ENCODE measurements around the gene HOXA3.

The HOXA3 gene

GRCh38 chr7:27182285-27182841 is 30.0 kb upstream of the HOXA3 start:
- H3K27ac ChIP-seq (ENCODE audit: low read length), result no peak overlapping the region
- DNase-seq (ENCODE audit: low read depth, low spot score), result no peak
- H3K4me3 ChIP-seq (ENCODE audit: low read length), result no peak overlapping the region
- peaks cover 95% of the 10 kb centered on the region for H3K27me3 ChIP-seq (ENCODE audit: control insufficient read depth, insufficient read depth, low read length)
- peaks cover 3% of the 10 kb centered on the region for H3K4me1 ChIP-seq (ENCODE audit: control insufficient read depth, insufficient read depth, low read length)
- H3K36me3 ChIP-seq (ENCODE audit: control insufficient read depth, insufficient read depth, low read length), result no peaks in the 10 kb centered on the region
- WGBS (ENCODE audit: insufficient coverage, insufficient read length), result no CpG with 5 or more reads among the region's 4 CpGs
- H3K9me3 ChIP-seq (ENCODE audit: control insufficient read depth, insufficient read depth, low read length), result no peaks in the 10 kb centered on the region

DNA sequence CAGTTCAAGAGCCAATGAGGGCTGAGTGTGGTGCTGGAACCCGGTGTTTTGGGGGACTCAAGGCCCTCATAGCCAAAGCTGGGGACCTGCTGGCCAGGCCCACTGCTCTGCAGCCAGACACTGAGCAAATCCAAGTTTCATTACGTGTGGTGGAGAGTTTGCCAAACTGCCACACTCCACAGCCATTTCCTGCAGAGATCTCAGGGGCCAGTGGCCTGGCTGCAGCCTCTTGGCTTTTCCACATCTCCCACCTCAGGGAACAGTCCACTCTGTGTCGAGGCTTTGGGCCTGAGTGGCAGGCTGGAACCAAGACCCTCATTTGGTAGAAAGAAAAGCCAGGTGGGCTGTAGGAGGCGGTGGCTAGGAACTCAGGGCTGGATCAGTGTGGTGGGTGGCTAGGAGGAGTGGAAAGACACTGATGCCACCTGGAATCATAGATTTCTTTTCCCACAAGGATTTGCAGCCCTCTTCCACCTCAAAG is 29.5 kb upstream of the HOXA3 start:
- Histone ChIP-seq H3K27me3 (ENCODE audit: control insufficient read depth, insufficient read depth, low read length) (peaks cover 95% of the 10 kb centered on the region), H3K36me3 (ENCODE audit: control insufficient read depth, insufficient read depth, low read length) (no peaks in the 10 kb centered on the region), H3K4me3 (ENCODE audit: low read length) (no peak overlapping the region), H3K9me3 (ENCODE audit: control insufficient read depth, insufficient read depth, low read length) (no peaks in the 10 kb centered on the region), H3K27ac (ENCODE audit: low read length) (no peak overlapping the region), H3K4me1 (ENCODE audit: control insufficient read depth, insufficient read depth, low read length) (peaks cover 3% of the 10 kb centered on the region)
- DNase-seq (ENCODE audit: low read depth, low spot score), result no peak
- WGBS (ENCODE audit: insufficient coverage, insufficient read length), result no CpG with 5 or more reads among the region's 4 CpGs

- H3K4me1 ChIP-seq (ENCODE audit: control insufficient read depth, insufficient read depth, low read length), result peaks cover 3% of the 10 kb centered on the region
- H3K4me3 ChIP-seq (ENCODE audit: low read length), result no peak overlapping the region
- no peaks in the 10 kb centered on the region for H3K36me3 ChIP-seq (ENCODE audit: control insufficient read depth, insufficient read depth, low read length)
- no CpG with 5 or more reads among the region's 12 CpGs for WGBS (ENCODE audit: insufficient coverage, insufficient read length)
- no peak for DNase-seq (ENCODE audit: low read depth, low spot score)
- H3K27me3 ChIP-seq (ENCODE audit: control insufficient read depth, insufficient read depth, low read length), result peaks cover 97% of the 10 kb centered on the region
- H3K27ac ChIP-seq (ENCODE audit: low read length), result no peak overlapping the region
- H3K9me3 ChIP-seq (ENCODE audit: control insufficient read depth, insufficient read depth, low read length), result no peaks in the 10 kb centered on the region
Measured at GRCh38 chr7:27180431-27181420, 28.3 kb upstream of the HOXA3 start.

DNA sequence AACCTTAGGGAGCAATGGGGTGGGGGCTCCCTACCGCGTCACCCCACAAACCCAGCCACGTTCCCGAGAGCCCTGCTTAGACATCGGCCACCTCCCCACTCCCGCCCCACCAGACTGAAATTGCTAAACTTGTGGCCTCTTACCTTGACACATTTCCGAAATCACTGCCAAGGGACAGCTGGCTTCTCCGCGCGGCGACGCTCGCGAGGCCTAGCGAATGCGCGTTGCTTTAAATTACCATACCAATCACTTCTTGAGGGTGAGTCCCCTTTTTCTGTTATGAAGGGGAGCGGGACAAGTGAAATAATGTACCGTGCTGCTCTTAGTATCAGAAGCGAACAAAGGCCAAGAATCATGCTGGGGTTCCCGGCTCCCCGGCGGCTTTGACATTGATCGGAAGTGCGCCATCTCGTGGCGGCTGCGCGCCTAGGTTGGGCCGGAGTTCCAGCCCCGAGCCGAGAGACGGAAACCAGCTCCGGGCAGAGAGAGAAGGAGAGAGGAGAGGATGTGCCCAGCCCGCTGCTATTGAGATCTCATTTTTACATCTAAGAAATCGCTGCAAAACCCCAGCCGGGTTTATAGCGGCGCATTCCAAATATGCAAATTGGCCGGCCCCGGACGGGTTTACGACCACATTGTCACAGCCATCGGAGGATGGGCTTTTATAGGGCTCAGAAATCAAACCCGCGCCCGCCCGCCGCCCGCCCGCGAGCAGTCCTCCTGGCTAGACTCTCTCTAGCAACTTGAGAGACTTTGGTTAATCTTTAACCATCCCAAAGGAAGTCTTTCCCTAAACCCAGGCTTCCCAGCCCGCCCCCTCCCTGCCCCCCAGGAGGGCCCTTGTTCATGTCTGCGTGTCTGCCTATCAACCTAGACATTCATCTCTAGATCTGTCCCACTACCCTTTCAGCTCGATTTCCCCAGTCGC is 27.4 kb upstream of the HOXA3 start:
- Histone ChIP-seq H3K9me3 (ENCODE audit: control insufficient read depth, insufficient read depth, low read length) (no peaks in the 10 kb centered on the region), H3K27ac (ENCODE audit: low read length) (no peak overlapping the region), H3K27me3 (ENCODE audit: control insufficient read depth, insufficient read depth, low read length) (peaks cover 97% of the 10 kb centered on the region), H3K36me3 (ENCODE audit: control insufficient read depth, insufficient read depth, low read length) (no peaks in the 10 kb centered on the region), H3K4me1 (ENCODE audit: control insufficient read depth, insufficient read depth, low read length) (peaks cover 1% of the 10 kb centered on the region; the same call in 1 of the 2 replicates), H3K4me3 (ENCODE audit: low read length) (no peak overlapping the region)
- no CpG with 5 or more reads among the region's 56 CpGs for WGBS (ENCODE audit: insufficient coverage, insufficient read length)
- DNase-seq (ENCODE audit: low read depth, low spot score), result no peak

GRCh38 chr7:27179030-27179429 is 26.6 kb upstream of the HOXA3 start:
- no peak for DNase-seq (ENCODE audit: low read depth, low spot score)
- peaks cover 98% of the 10 kb centered on the region for H3K27me3 ChIP-seq (ENCODE audit: control insufficient read depth, insufficient read depth, low read length)
- H3K36me3 ChIP-seq (ENCODE audit: control insufficient read depth, insufficient read depth, low read length), result no peaks in the 10 kb centered on the region
- H3K4me1 ChIP-seq (ENCODE audit: control insufficient read depth, insufficient read depth, low read length), result peaks cover 1% of the 10 kb centered on the region; the same call in 1 of the 2 replicates
- no CpG with 5 or more reads among the region's 14 CpGs for WGBS (ENCODE audit: insufficient coverage, insufficient read length)
- H3K4me3 ChIP-seq (ENCODE audit: low read length), result no peak overlapping the region
- no peaks in the 10 kb centered on the region for H3K9me3 ChIP-seq (ENCODE audit: control insufficient read depth, insufficient read depth, low read length)
- no peak overlapping the region for H3K27ac ChIP-seq (ENCODE audit: low read length)

DNA sequence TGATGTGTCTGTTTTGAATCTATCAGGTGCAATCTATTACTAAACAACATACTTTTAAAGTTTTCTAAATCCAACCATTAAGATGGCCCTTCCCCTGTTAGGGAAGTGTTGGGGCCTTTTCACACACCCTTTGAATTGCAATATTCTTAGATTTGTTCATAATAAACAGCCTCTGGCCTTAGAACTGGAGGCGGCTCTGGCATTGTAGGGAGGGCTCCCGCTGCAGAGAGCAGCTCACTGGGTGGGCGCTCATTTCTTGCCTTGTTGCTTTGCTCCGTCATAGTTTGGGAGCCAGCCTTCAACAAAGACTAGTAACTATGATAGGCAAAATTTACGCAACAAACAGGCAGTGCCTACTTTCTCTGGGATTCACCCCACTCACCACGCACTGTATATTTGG is 26.0 kb upstream of the HOXA3 start:
- WGBS (ENCODE audit: insufficient coverage, insufficient read length), result no CpG with 5 or more reads among the region's 6 CpGs
- H3K4me1 ChIP-seq (ENCODE audit: control insufficient read depth, insufficient read depth, low read length), result peaks cover 2% of the 10 kb centered on the region; the same call in 1 of the 2 replicates
- H3K27ac ChIP-seq (ENCODE audit: low read length), result no peak overlapping the region
- H3K27me3 ChIP-seq (ENCODE audit: control insufficient read depth, insufficient read depth, low read length), result peaks cover 98% of the 10 kb centered on the region
- no peaks in the 10 kb centered on the region for H3K9me3 ChIP-seq (ENCODE audit: control insufficient read depth, insufficient read depth, low read length)
- H3K36me3 ChIP-seq (ENCODE audit: control insufficient read depth, insufficient read depth, low read length), result no peaks in the 10 kb centered on the region
- H3K4me3 ChIP-seq (ENCODE audit: low read length), result no peak overlapping the region
- DNase-seq (ENCODE audit: low read depth, low spot score), result no peak

GRCh38 chr7:27177795-27178320 is 25.5 kb upstream of the HOXA3 start:
- Histone ChIP-seq H3K27me3 (ENCODE audit: control insufficient read depth, insufficient read depth, low read length) (peaks cover 98% of the 10 kb centered on the region), H3K36me3 (ENCODE audit: control insufficient read depth, insufficient read depth, low read length) (no peaks in the 10 kb centered on the region), H3K27ac (ENCODE audit: low read length) (no peak overlapping the region), H3K9me3 (ENCODE audit: control insufficient read depth, insufficient read depth, low read length) (no peaks in the 10 kb centered on the region), H3K4me1 (ENCODE audit: control insufficient read depth, insufficient read depth, low read length) (peaks cover 4% of the 10 kb centered on the region; the same call in 1 of the 2 replicates), H3K4me3 (ENCODE audit: low read length) (no peak overlapping the region)
- no peak for DNase-seq (ENCODE audit: low read depth, low spot score)
- WGBS (ENCODE audit: insufficient coverage, insufficient read length), result no CpG with 5 or more reads among the region's 5 CpGs

- Histone ChIP-seq H3K27ac (ENCODE audit: low read length) (no peak overlapping the region), H3K9me3 (ENCODE audit: control insufficient read depth, insufficient read depth, low read length) (no peaks in the 10 kb centered on the region), H3K36me3 (ENCODE audit: control insufficient read depth, insufficient read depth, low read length) (no peaks in the 10 kb centered on the region), H3K27me3 (ENCODE audit: control insufficient read depth, insufficient read depth, low read length) (peaks cover 98% of the 10 kb centered on the region), H3K4me1 (ENCODE audit: control insufficient read depth, insufficient read depth, low read length) (peaks cover 4% of the 10 kb centered on the region; the same call in 1 of the 2 replicates), H3K4me3 (ENCODE audit: low read length) (no peak overlapping the region)
- no peak for DNase-seq (ENCODE audit: low read depth, low spot score)
- WGBS (ENCODE audit: insufficient coverage, insufficient read length), result no CpG with 5 or more reads among the region's 22 CpGs
Measured at GRCh38 chr7:27176962-27177794, 24.8 kb upstream of the HOXA3 start.

GRCh38 chr7:27176524-27176845 is 24.1 kb upstream of the HOXA3 start:
- no peak overlapping the region for H3K27ac ChIP-seq (ENCODE audit: low read length)

More at GRCh38 chr7:27176524-27176845, 24.1 kb upstream of the HOXA3 start:
- H3K27me3 ChIP-seq (ENCODE audit: control insufficient read depth, insufficient read depth, low read length), result peaks cover 98% of the 10 kb centered on the region
- no peak for DNase-seq (ENCODE audit: low read depth, low spot score)
- H3K36me3 ChIP-seq (ENCODE audit: control insufficient read depth, insufficient read depth, low read length), result no peaks in the 10 kb centered on the region
- no peak overlapping the region for H3K4me3 ChIP-seq (ENCODE audit: low read length)
- H3K4me1 ChIP-seq (ENCODE audit: control insufficient read depth, insufficient read depth, low read length), result peaks cover 4% of the 10 kb centered on the region; the same call in 1 of the 2 replicates
- no peaks in the 10 kb centered on the region for H3K9me3 ChIP-seq (ENCODE audit: control insufficient read depth, insufficient read depth, low read length)
- no CpG with 5 or more reads among the region's 3 CpGs for WGBS (ENCODE audit: insufficient coverage, insufficient read length)

Measured in iPS DF 6.9 (cell line).